HG03060 (cell line): ENCODE data around the gene INTS7.
"Not testable (repeated sequence)": the region's sequence is repeated elsewhere in the genome, so short reads cannot be mapped to it uniquely, and the experiment has no call there.

Experiments used
- ATAC-seq: cut with Tn5 transposase; IDR thresholded peaks from one replicate; pipeline ENCODE4 v1.9.1; 2021; ENCODE audit warnings: low read depth, moderate number of reproducible peaks; ENCODE audit not compliant: unreplicated experiment

Gene INTS7

GRCh38 chr1:212035835-212036605 is 663 bp upstream of the INTS7 start:
- ATAC-seq, result peak; percentile 2

GRCh38 chr1:212034516-212035122 is 738 bp downstream of the INTS7 start:
- no peak for ATAC-seq

- ATAC-seq, result no peak
Measured at GRCh38 chr1:212030936-212031528, 4.3 kb downstream of the INTS7 start.

GRCh38 chr1:212027727-212028126 is 7.6 kb downstream of the INTS7 start:
- ATAC-seq, result not testable (repeated sequence)

GRCh38 chr1:212024469-212025149 is 10.7 kb downstream of the INTS7 start:
- ATAC-seq, result no peak

- not testable (repeated sequence) for ATAC-seq
Measured at GRCh38 chr1:212022908-212023307, 12.4 kb downstream of the INTS7 start.

- ATAC-seq, result no peak
Measured at GRCh38 chr1:212021563-212021962, 13.8 kb downstream of the INTS7 start.

- ATAC-seq, result no peak
Measured at GRCh38 chr1:212020975-212021374, 14.4 kb downstream of the INTS7 start.

- ATAC-seq, result no peak
Measured at GRCh38 chr1:212013672-212014071, 21.7 kb downstream of the INTS7 start.

- peak; percentile 80 for ATAC-seq
Measured at GRCh38 chr1:212012034-212012740, 23.2 kb downstream of the INTS7 start.

- no peak for ATAC-seq
Measured at GRCh38 chr1:212010004-212010403, 25.4 kb downstream of the INTS7 start.

- no peak for ATAC-seq
Measured at GRCh38 chr1:212009561-212009960, 25.8 kb downstream of the INTS7 start.

GRCh38 chr1:212007886-212008285 is 27.5 kb downstream of the INTS7 start:
- no peak for ATAC-seq

- no peak for ATAC-seq
Measured at GRCh38 chr1:212007178-212007577, 28.2 kb downstream of the INTS7 start.

- ATAC-seq, result no peak
Measured at GRCh38 chr1:212004895-212005608, 30.3 kb downstream of the INTS7 start.

- ATAC-seq, result no peak
Measured at GRCh38 chr1:212002536-212002935, 32.8 kb downstream of the INTS7 start.

- ATAC-seq, result not testable (repeated sequence)
Measured at GRCh38 chr1:211997426-211997825, 37.9 kb downstream of the INTS7 start.

- no peak for ATAC-seq
Measured at GRCh38 chr1:211991695-211992094, 43.7 kb downstream of the INTS7 start.

- no peak for ATAC-seq
Measured at GRCh38 chr1:211986628-211987254, 48.6 kb downstream of the INTS7 start.
